Sigmoid colon (tissue), 7 donors: ENCODE results near the gene VPS35L. TPM values are rescaled to one million over a fixed set of nuclear protein-coding genes. Genes with fewer than 3 reads are reported as not detected.

ENCODE experiments used
- DNase-seq: peaks from one replicate; pipeline ENCODE4 v3.0.0-alpha.2; 2019
- H3K27ac ChIP-seq, 4 donors: fragments of 200-600 bp; sonication (generic); one replicate each; pipeline ENCODE4 v1.5.1; 2016 to 2019; ENCODE audit warnings: mild to moderate bottlenecking in 1 of 4
- H3K27me3 ChIP-seq, 3 donors: fragments of 200-600 bp; sonication (generic); one replicate each; pipeline ENCODE4 v1.5.1; 2019; ENCODE audit warnings: mild to moderate bottlenecking in 1 of 3
- H3K36me3 ChIP-seq, 4 donors: fragments of 200-600 bp; sonication (generic); one replicate each; pipeline ENCODE4 v1.5.1; 2016 to 2019
- H3K4me1 ChIP-seq, 4 donors: fragments of 200-600 bp; sonication (generic); one replicate each; pipeline ENCODE4 v1.5.1; 2017 to 2019
- H3K4me3 ChIP-seq, 4 donors: fragments of 200-600 bp; sonication (generic); one replicate each; pipeline ENCODE4 v1.5.1; 2017 to 2019; ENCODE audit warnings: mild to moderate bottlenecking in 2 of 4, moderate library complexity in 1 of 4
- H3K9me3 ChIP-seq, 4 donors: fragments of 200-600 bp in 3 of 4; sonication (generic) in 3 of 4; one replicate each; pipeline versions ENCODE4 v1.5.1 to v1.6.1; 2013 to 2019
- EP300 ChIP-seq, 4 donors: sonication (generic); formaldehyde crosslinking; IDR thresholded peaks; one replicate each; pipeline ENCODE4 v1.6.1; 2017; ENCODE audit warnings: antibody characterized with exemption in 4 of 4
- POLR2A ChIP-seq, 2 donors: fragments of 450-650 bp; IDR thresholded peaks; one replicate each; pipeline ENCODE4 v1.6.1; 2016; ENCODE audit warnings: antibody characterized with exemption in 2 of 2, mild to moderate bottlenecking in 2 of 2, moderate library complexity in 2 of 2
- POLR2AphosphoS5 ChIP-seq, 4 donors: sonication (generic); formaldehyde crosslinking; IDR thresholded peaks; one replicate each; pipeline ENCODE4 v1.6.1; 2017; ENCODE audit warnings: antibody characterized with exemption in 4 of 4
- WGBS, 2 donors: extraction: QIAGEN DNeasy Blood & Tissue Kit; methylation state at CpG; one replicate each; pipeline ENCODE4 v1.1.7; 2013; 5-methylcytosine and 5-hydroxymethylcytosine counted together
- intact Hi-C: fragments of 100-400 bp; cut with DNase I; formaldehyde crosslinking; loops from one replicate; pipeline ENCODE4 v1.15.1; 2023
- polyA plus RNA-seq, 3 donors: library from polyadenylated mRNA; stranded (reverse); fragments of 200-250 nt; gene quantifications; one replicate each; pipeline ENCODE4 v1.2.3, GENCODE V29; 2013
- total RNA-seq, 4 donors: library from RNA; depleted of rRNA; stranded (reverse); fragments of >200 nt; gene quantifications; one replicate each; pipeline ENCODE4 v1.1.0, GENCODE V29; 2016
- TF ChIP-seq, protein P1 (sequence below), 4 experiments: fragments of 450-650 bp in 3 of 4; fragments of 200-600 bp in 1 of 4; IDR thresholded peaks; one replicate each; pipeline ENCODE4 v1.5.1; 2016 to 2019; ENCODE audit warnings: antibody characterized with exemption in 4 of 4, mild to moderate bottlenecking in 3 of 4, moderate library complexity in 2 of 4
- donor health status: healthy with polysubstance abuse.
- donor health status: Bipolar disorder and iron deficiency.
- donor health status: healthy.

VPS35L gene
- total and polyA plus RNA-seq, 7 donors = 21.6 to 53.7 (median 41.8) TPM

DNA sequence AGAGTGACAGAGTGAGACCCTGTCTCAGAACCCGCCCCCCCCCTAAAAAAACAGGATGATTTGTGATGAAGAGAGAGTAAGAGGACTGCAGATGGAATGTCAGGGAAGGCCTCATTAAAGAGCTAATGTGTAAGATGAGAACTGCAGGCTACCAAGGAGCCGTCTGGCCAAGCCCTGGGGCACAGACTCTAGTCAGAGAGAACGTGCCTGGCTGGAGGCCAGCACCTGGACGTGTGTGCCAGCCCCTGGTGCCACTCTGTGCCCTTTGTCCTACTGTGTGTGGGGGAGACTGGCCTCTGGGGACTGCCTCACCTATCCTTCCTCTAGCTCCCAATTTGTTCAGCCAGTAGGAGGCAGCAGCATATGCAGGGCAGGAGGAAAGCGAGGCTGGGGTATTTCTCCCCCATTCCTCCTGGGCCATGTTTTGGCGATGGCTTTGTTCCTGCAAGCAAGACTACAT lies 125.4 kb downstream of the VPS35L start:
- Histone ChIP-seq H3K27ac (no peak overlapping the region), H3K27me3 (no peaks in the 10 kb centered on the region), H3K4me3 (no peak overlapping the region), H3K4me1 (no peaks in the 10 kb centered on the region), H3K36me3 (peaks cover 27 to 77% (median 33%) of the 10 kb centered on the region in 4 donors), H3K9me3 (no peaks in the 10 kb centered on the region)
- 69 to 83% methylated on average over 6 of the region's 6 CpGs for WGBS, 2 donors
- intact Hi-C loops = no loop called here
- DNase-seq = no peak
- TF ChIP-seq, protein P1, sequence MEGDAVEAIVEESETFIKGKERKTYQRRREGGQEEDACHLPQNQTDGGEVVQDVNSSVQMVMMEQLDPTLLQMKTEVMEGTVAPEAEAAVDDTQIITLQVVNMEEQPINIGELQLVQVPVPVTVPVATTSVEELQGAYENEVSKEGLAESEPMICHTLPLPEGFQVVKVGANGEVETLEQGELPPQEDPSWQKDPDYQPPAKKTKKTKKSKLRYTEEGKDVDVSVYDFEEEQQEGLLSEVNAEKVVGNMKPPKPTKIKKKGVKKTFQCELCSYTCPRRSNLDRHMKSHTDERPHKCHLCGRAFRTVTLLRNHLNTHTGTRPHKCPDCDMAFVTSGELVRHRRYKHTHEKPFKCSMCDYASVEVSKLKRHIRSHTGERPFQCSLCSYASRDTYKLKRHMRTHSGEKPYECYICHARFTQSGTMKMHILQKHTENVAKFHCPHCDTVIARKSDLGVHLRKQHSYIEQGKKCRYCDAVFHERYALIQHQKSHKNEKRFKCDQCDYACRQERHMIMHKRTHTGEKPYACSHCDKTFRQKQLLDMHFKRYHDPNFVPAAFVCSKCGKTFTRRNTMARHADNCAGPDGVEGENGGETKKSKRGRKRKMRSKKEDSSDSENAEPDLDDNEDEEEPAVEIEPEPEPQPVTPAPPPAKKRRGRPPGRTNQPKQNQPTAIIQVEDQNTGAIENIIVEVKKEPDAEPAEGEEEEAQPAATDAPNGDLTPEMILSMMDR (IDR thresholded peaks at IDR 0.05) = no peak
- TF ChIP-seq POLR2AphosphoS5 (IDR thresholded peaks at IDR 0.05) (no peak), POLR2A (IDR thresholded peaks at IDR 0.05) (no peak), EP300 (IDR thresholded peaks at IDR 0.05) (no peak)

DNA sequence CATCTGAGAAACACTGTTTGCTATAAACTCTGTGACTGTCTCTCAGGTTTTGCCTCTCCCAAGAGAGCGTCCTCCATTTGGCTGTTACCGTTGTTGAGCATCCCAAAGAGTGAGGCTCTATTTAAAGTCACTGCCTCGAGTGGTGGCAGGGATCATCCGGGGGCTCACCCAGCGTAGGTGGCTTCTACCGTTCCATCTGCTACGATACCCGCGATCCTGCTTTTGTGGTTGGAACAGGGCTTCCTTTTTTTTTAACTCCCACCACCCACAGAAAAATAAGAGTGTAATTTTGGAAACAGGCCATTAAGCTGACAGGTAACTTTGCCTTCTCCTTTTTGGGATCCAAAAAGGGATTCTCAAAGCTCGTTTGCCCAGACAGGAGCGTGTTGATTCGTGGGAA lies 126.1 kb downstream of the VPS35L start:
- intact Hi-C loops = no loop called here
- H3K4me1 ChIP-seq = no peaks in the 10 kb centered on the region
- H3K27ac ChIP-seq = no peak overlapping the region
- no peaks in the 10 kb centered on the region for H3K27me3 ChIP-seq
- H3K36me3 ChIP-seq = peaks cover 27 to 77% (median 38%) of the 10 kb centered on the region in 4 donors
- H3K4me3 ChIP-seq = no peak overlapping the region
- DNase-seq = no peak
- H3K9me3 ChIP-seq = no peaks in the 10 kb centered on the region
- WGBS, 2 donors = 86 to 92% methylated on average over 12 of the region's 12 CpGs
- TF ChIP-seq POLR2AphosphoS5 (IDR thresholded peaks at IDR 0.05) (no peak), POLR2A (IDR thresholded peaks at IDR 0.05) (no peak), EP300 (IDR thresholded peaks at IDR 0.05) (no peak)
- TF ChIP-seq, protein P1 (IDR thresholded peaks at IDR 0.05) = no peak

DNA sequence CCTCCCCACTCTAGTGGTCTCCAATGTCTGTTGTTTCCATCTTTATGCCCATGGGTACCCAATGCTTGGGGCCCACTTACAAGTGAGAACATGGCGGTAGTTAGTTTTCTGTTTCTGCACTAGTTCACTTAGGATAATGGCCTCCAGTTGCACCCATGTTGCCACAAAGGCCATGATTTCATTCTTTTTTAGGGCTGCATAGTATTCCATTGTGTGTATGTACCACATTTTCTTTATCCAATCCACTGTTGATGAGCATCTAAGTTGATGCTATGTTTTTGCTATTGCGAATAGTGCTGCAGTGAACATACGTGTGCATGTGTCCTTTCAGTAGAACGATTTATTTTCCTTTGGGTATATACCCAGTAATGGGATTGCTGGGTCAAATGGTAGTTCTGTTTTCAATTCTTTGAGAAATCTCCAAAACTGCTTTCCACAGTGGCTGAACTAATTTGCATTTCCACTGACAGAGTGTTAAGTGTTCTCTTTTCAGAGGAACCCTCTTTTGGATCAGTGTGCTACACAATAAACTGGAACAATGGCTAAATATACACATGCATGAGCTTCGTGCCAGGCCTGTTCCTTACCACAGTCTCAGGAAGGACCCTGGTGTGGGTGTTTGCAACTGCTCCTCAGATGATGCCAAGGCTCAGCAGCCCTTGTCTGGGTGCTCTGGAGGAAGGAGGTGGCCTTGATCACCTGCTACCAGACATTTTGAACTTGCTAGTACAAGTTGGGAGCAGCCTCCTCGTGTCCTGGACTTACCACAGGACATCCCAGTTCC lies 128.1 kb downstream of the VPS35L start:
- no peak for DNase-seq
- Histone ChIP-seq H3K4me3 (no peak overlapping the region), H3K9me3 (no peaks in the 10 kb centered on the region), H3K36me3 (peaks cover 27 to 84% (median 45%) of the 10 kb centered on the region in 4 donors), H3K27me3 (no peaks in the 10 kb centered on the region), H3K4me1 (no peaks in the 10 kb centered on the region), H3K27ac (no peak overlapping the region)
- 95 to 97% methylated on average over 6 of the region's 6 CpGs for WGBS, 2 donors
- TF ChIP-seq POLR2AphosphoS5 (IDR thresholded peaks at IDR 0.05) (no peak), EP300 (IDR thresholded peaks at IDR 0.05) (no peak), POLR2A (IDR thresholded peaks at IDR 0.05) (no peak)
- TF ChIP-seq, protein P1 (IDR thresholded peaks at IDR 0.05) = no peak
- intact Hi-C loops = no loop called here

DNA sequence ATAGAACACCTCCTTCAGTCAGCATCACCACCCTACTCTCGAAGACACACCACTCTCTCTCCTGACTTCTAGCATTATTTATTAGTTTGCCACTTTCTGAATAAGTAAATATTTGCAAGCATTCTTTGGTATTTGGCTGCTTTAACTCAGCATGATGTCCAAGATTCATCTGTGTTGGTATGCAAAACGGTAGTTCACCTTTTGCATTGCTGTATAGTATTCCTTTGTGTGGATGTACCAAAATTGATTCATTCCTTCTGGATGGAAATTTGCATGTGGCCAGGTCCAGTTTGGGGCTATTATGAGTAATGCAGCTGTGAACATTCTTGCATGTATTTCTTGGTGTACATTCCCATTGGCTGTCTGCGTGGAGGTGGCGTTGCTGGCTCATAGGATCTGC lies 129.7 kb downstream of the VPS35L start:
- intact Hi-C loops = no loop called here
- WGBS, 2 donors = 97 to 99% methylated on average over 4 of the region's 4 CpGs
- no peak for DNase-seq
- Histone ChIP-seq H3K4me3 (no peak overlapping the region), H3K36me3 (peaks cover 27 to 81% (median 45%) of the 10 kb centered on the region in 4 donors), H3K9me3 (no peaks in the 10 kb centered on the region), H3K4me1 (peaks cover 0 to 4% (median 0%) of the 10 kb centered on the region in 4 donors), H3K27ac (no peak overlapping the region), H3K27me3 (no peaks in the 10 kb centered on the region)
- TF ChIP-seq POLR2AphosphoS5 (IDR thresholded peaks at IDR 0.05) = no peak
- TF ChIP-seq, protein P1 (IDR thresholded peaks at IDR 0.05) = no peak
- no peak for TF ChIP-seq EP300 (IDR thresholded peaks at IDR 0.05)
- TF ChIP-seq POLR2A (IDR thresholded peaks at IDR 0.05) = no peak
